Transverse colon (tissue), 4 donors: ENCODE results near the gene SLAMF1. TPM values are rescaled to one million over a fixed set of nuclear protein-coding genes. Genes with fewer than 3 reads are reported as not detected.

Experiments used
- DNase-seq: peaks from one replicate; pipeline ENCODE4 v3.0.0-alpha.2; 2019
- H3K27ac ChIP-seq, 4 donors: fragments of 200-600 bp; sonication (generic); 2 replicates each; pipeline ENCODE4 v1.5.1; 2016 to 2018; ENCODE audit warnings: inconsistent platforms in 4 of 4
- H3K27me3 ChIP-seq: fragments of 200-600 bp; sonication (generic); 2 replicates; pipeline ENCODE4 v1.5.1; 2017; ENCODE audit warnings: inconsistent platforms
- H3K36me3 ChIP-seq, 4 donors: fragments of 200-600 bp; sonication (generic); 2 replicates each; pipeline ENCODE4 v1.5.1; 2017 to 2019; ENCODE audit warnings: inconsistent platforms in 4 of 4
- H3K4me1 ChIP-seq, 4 donors: fragments of 200-600 bp; sonication (generic); 2 replicates each; pipeline ENCODE4 v1.5.1; 2017 to 2020; ENCODE audit warnings: inconsistent platforms in 4 of 4
- H3K4me3 ChIP-seq, 4 donors: fragments of 200-600 bp; sonication (generic); 1 replicate in 1 of 4; 2 replicates in 3 of 4; pipeline versions ENCODE4 v1.5.1 to v1.6.1; 2017 to 2019; ENCODE audit warnings: inconsistent platforms in 4 of 4
- H3K9me3 ChIP-seq, 2 donors: fragments of 200-600 bp; sonication (generic); 2 replicates each; pipeline ENCODE4 v1.5.1; 2017 to 2019; ENCODE audit warnings: inconsistent platforms in 2 of 2
- EP300 ChIP-seq: sonication (generic); formaldehyde crosslinking; IDR thresholded peaks from one replicate; pipeline ENCODE4 v1.6.1; 2017; ENCODE audit warnings: antibody characterized with exemption, low read depth
- POLR2A ChIP-seq: fragments of 450-650 bp; IDR thresholded peaks from one replicate; pipeline ENCODE4 v1.6.1; 2016; ENCODE audit warnings: antibody characterized with exemption, mild to moderate bottlenecking, moderate library complexity
- POLR2AphosphoS5 ChIP-seq, 3 donors: sonication (generic); formaldehyde crosslinking; IDR thresholded peaks; one replicate each; pipeline ENCODE4 v1.6.1; 2016; ENCODE audit warnings: antibody characterized with exemption in 3 of 3
- WGBS, 2 donors: methylation state at CpG; one replicate each; pipeline ENCODE4 v1.1.5; 2018; ENCODE audit warnings: low coverage in 1 of 2; 5-methylcytosine and 5-hydroxymethylcytosine counted together
- in situ Hi-C, 4 donors: fragments of 200-750 bp; cut with MboI; loops; one replicate each; pipeline versions ENCODE4 v1.15.0 to v1.15.1; 2017; ENCODE audit warnings: low sequenced_read_pairs in 3 of 4, low pct_ligation_motif_present in 1 of 4, low pct_unique_long_range_greater_than_20kb in 1 of 4
- intact Hi-C: fragments of 100-400 bp; cut with DNase I; formaldehyde crosslinking; loops from one replicate; pipeline ENCODE4 v1.15.1; 2023; ENCODE audit warnings: low total_unique reads
- total RNA-seq, 4 donors: library from RNA; depleted of rRNA; stranded (reverse); fragments of >200 nt; gene quantifications; one replicate each; pipeline ENCODE4 v1.1.0, GENCODE V29; 2016
- TF ChIP-seq, protein P1 (sequence below), 5 experiments: fragments of 200-600 bp in 3 of 5; fragments of 450-650 bp in 2 of 5; sonication (generic) in 3 of 5; IDR thresholded peaks; 1 replicate in 2 of 5; 2 replicates in 3 of 5; pipeline ENCODE4 v1.5.1; 2016 to 2017; ENCODE audit warnings: antibody characterized with exemption in 5 of 5, inconsistent platforms in 3 of 5, mild to moderate bottlenecking in 2 of 5, moderate library complexity in 1 of 5

SLAMF1 gene
- total RNA-seq, 4 donors from 2014 or later, result 1.1 to 3.3 (median 3.2) TPM; not detected in 1

- intact Hi-C loops (no loop called here), in situ Hi-C loops (no loop called here)
- no peak for TF ChIP-seq POLR2A
- TF ChIP-seq EP300, result no peak
- TF ChIP-seq, protein P1, sequence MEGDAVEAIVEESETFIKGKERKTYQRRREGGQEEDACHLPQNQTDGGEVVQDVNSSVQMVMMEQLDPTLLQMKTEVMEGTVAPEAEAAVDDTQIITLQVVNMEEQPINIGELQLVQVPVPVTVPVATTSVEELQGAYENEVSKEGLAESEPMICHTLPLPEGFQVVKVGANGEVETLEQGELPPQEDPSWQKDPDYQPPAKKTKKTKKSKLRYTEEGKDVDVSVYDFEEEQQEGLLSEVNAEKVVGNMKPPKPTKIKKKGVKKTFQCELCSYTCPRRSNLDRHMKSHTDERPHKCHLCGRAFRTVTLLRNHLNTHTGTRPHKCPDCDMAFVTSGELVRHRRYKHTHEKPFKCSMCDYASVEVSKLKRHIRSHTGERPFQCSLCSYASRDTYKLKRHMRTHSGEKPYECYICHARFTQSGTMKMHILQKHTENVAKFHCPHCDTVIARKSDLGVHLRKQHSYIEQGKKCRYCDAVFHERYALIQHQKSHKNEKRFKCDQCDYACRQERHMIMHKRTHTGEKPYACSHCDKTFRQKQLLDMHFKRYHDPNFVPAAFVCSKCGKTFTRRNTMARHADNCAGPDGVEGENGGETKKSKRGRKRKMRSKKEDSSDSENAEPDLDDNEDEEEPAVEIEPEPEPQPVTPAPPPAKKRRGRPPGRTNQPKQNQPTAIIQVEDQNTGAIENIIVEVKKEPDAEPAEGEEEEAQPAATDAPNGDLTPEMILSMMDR (IDR thresholded peaks at IDR 0.05), result no peak
- no peak for TF ChIP-seq POLR2AphosphoS5 (IDR thresholded peaks at IDR 0.05)
- H3K9me3 ChIP-seq, result no peaks in the 10 kb centered on the region
- no peaks in the 10 kb centered on the region for H3K27me3 ChIP-seq
- H3K27ac ChIP-seq, result no peak overlapping the region
- 72 to 76% methylated on average over 9 to 13 of the region's 13 CpGs for WGBS, 2 donors
- no peak for DNase-seq
- H3K4me1 ChIP-seq, result peaks cover 0 to 14% (median 0%) of the 10 kb centered on the region in 4 donors
- no peaks in the 10 kb centered on the region for H3K36me3 ChIP-seq
- no peak overlapping the region for H3K4me3 ChIP-seq
Observed at GRCh38 chr1:160676869-160677597, 30.2 kb upstream of the SLAMF1 start.

GRCh38 chr1:160675641-160676410 lies 29.0 kb upstream of the SLAMF1 start:
- 49% methylated on average over 6 of the region's 6 CpGs; no CpG with 5 or more reads in 1 of the 2 donors for WGBS, 2 donors

GRCh38 chr1:160674415-160674814 lies 27.6 kb upstream of the SLAMF1 start:
- in situ Hi-C loops, result no loop called here
- intact Hi-C loops, result no loop called here
- no peaks in the 10 kb centered on the region for H3K36me3 ChIP-seq
- no peaks in the 10 kb centered on the region for H3K27me3 ChIP-seq
- WGBS, 2 donors, result 55 to 67% methylated on average over 1 to 2 of the region's 2 CpGs
- H3K27ac ChIP-seq, result peak overlapping the region in 2 of 4 donors; percentile 33 to 70
- TF ChIP-seq POLR2AphosphoS5 (IDR thresholded peaks at IDR 0.05) (no peak), POLR2A (no peak), EP300 (no peak)
- TF ChIP-seq, protein P1 (IDR thresholded peaks at IDR 0.05), result no peak
- H3K4me1 ChIP-seq, result peaks cover 0 to 18% (median 0%) of the 10 kb centered on the region in 4 donors
- H3K4me3 ChIP-seq, result no peak overlapping the region
- H3K9me3 ChIP-seq, result peaks cover 0 to 2% of the 10 kb centered on the region in 2 donors
- peak; percentile 68 for DNase-seq

More at GRCh38 chr1:160675641-160676410, 29.0 kb upstream of the SLAMF1 start:
- H3K4me3 ChIP-seq, result no peak overlapping the region
- peak overlapping the region in 3 of 4 donors; percentile 10 to 46 (median 33) for H3K27ac ChIP-seq
- TF ChIP-seq, protein P1 (IDR thresholded peaks at IDR 0.05), result peak; percentile 58 to 67 (median 62)
- TF ChIP-seq POLR2A, result no peak
- TF ChIP-seq POLR2AphosphoS5 (IDR thresholded peaks at IDR 0.05), result no peak
- no peak for TF ChIP-seq EP300
- intact Hi-C loops, result no loop called here
- peaks cover 0 to 18% (median 0%) of the 10 kb centered on the region in 4 donors for H3K4me1 ChIP-seq
- DNase-seq, result peak; percentile 81
- in situ Hi-C loops, result no loop called here
- no peaks in the 10 kb centered on the region for H3K36me3 ChIP-seq
- no peaks in the 10 kb centered on the region for H3K27me3 ChIP-seq
- H3K9me3 ChIP-seq, result no peaks in the 10 kb centered on the region
